Coronary artery (tissue), 2 donors: Measurements from ENCODE around the gene TNFRSF9.

ENCODE experiments used
- DNase-seq: peaks from one replicate; pipeline ENCODE4 v3.0.0-alpha.2; 2017; ENCODE audit warnings: low spot score
- H3K27ac ChIP-seq, 2 donors: fragments of 200-600 bp; sonication (generic); one replicate each; pipeline ENCODE4 v1.5.1; 2016 to 2019
- H3K4me3 ChIP-seq: fragments of 200-600 bp; sonication (generic); 2 replicates; pipeline ENCODE4 v1.5.1; 2016; ENCODE audit warnings: mild to moderate bottlenecking, moderate library complexity
- TF ChIP-seq, protein P1 (sequence below): fragments of 200-600 bp; sonication (generic); IDR thresholded peaks from one replicate; pipeline ENCODE4 v1.5.1; 2019; ENCODE audit warnings: antibody characterized with exemption

Gene TNFRSF9

GRCh38 chr1:7916501-7916830, 24.2 kb downstream of the TNFRSF9 start:
- H3K27ac ChIP-seq: no peak overlapping the region
- no peak for DNase-seq
- TF ChIP-seq, protein P1, sequence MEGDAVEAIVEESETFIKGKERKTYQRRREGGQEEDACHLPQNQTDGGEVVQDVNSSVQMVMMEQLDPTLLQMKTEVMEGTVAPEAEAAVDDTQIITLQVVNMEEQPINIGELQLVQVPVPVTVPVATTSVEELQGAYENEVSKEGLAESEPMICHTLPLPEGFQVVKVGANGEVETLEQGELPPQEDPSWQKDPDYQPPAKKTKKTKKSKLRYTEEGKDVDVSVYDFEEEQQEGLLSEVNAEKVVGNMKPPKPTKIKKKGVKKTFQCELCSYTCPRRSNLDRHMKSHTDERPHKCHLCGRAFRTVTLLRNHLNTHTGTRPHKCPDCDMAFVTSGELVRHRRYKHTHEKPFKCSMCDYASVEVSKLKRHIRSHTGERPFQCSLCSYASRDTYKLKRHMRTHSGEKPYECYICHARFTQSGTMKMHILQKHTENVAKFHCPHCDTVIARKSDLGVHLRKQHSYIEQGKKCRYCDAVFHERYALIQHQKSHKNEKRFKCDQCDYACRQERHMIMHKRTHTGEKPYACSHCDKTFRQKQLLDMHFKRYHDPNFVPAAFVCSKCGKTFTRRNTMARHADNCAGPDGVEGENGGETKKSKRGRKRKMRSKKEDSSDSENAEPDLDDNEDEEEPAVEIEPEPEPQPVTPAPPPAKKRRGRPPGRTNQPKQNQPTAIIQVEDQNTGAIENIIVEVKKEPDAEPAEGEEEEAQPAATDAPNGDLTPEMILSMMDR: no peak
- no peak overlapping the region for H3K4me3 ChIP-seq

- Histone ChIP-seq H3K4me3 (no peak overlapping the region), H3K27ac (no peak overlapping the region)
- no peak for DNase-seq
- TF ChIP-seq, protein P1: no peak
These were observed 24.7 kb downstream of the TNFRSF9 start for GRCh38 chr1:7915826-7916500.

DNA sequence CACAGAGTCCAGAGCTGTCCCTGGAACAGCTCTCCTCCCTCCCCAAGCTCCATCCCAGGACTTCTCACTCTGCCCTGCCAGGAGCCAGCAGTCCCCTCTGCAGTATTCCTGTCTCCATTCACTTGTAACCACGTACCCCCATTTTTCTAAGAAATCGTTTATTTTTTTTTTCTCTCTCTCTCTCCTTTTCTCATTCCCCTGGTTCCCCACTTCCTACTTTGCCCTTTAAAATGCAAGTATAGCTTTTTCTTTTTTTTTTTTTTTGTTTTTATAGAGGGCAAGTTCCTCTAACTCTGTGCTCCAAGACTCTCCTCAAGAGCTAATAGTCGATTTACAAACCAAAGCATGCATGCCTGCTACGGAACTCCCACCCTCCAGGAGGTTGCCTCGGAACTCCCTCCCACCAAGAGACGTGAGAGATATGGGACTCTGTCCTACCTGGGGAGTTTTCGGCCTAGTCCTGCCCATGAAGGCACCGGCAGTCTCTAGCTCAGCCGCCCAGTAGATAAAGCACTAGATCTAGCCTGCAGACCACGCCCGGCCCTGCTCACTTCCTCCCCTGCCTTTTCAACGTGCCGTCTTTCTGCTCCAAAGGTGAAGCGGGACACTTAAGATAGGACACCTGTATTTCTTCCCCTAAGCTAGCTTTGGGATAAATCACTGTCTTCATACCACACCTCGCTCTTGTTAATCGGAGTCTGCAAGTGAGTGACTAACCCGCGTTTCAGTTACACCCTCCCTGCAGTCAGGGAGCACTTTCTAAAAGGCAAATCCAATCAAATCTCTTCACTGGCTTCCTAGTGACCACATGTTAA, 27.7 kb downstream of the TNFRSF9 start:
- no peak overlapping the region for H3K27ac ChIP-seq
- no peak overlapping the region for H3K4me3 ChIP-seq
- TF ChIP-seq, protein P1: no peak
- DNase-seq: no peak

DNA sequence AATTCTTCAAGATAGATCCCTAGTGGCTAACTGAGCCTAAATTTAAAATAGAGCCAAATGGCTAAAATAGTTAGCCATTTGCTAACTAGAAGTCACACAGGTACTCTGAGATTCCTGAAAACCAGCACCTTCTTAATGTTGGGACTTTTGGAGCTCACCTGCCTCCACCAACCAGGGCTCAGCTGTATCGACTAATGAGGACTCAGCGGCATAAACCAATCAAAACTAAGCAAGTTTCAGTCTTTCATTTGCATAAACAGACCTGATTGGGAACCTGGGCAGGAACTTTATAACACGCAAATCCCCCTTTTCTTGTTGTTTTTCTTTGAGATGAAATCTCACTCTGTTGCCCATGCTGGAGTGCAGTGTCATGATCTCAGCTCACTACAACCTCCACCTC, 28.5 kb downstream of the TNFRSF9 start:
- no peak overlapping the region for H3K4me3 ChIP-seq
- TF ChIP-seq, protein P1: no peak
- no peak for DNase-seq
- H3K27ac ChIP-seq: no peak overlapping the region

GRCh38 chr1:7905262-7905661, 35.4 kb downstream of the TNFRSF9 start:
- DNase-seq: no peak
- no peak overlapping the region for H3K27ac ChIP-seq

GRCh38 chr1:7902478-7903085, 38.1 kb downstream of the TNFRSF9 start:
- Histone ChIP-seq H3K27ac (no peak overlapping the region), H3K4me3 (peak overlapping the region; percentile 59)
- DNase-seq: no peak
- TF ChIP-seq, protein P1: peak; percentile 65

More at GRCh38 chr1:7905262-7905661, 35.4 kb downstream of the TNFRSF9 start:
- TF ChIP-seq, protein P1: no peak
- no peak overlapping the region for H3K4me3 ChIP-seq
